ENCODE results near the gene ST6GALNAC4. TPM values are rescaled to one million over a fixed set of nuclear protein-coding genes. Genes with fewer than 3 reads are reported as not detected.

ST6GALNAC4 gene
- total RNA-seq, 1 experiment from 2014 or later: 38.0 TPM

GRCh38 chr9:127955294-127956015 lies 38.6 kb upstream of the ST6GALNAC4 start:
- no TSS peak for BruUV-seq (replicated peaks)
- Histone ChIP-seq H3K4me1 (ENCODE audit: control insufficient read depth, insufficient read depth, low read length) (peaks cover 88% of the 10 kb centered on the region), H3K36me3 (ENCODE audit: control insufficient read depth, insufficient read depth, low read length) (no peaks in the 10 kb centered on the region), H3K27me3 (ENCODE audit: control insufficient read depth, insufficient read depth, low read length) (no peaks in the 10 kb centered on the region), H3K27ac (ENCODE audit: low read length) (peak overlapping the region; percentile 85), H3K9me3 (ENCODE audit: control insufficient read depth, insufficient read depth, low read depth, low read length) (no peaks in the 10 kb centered on the region), H3K4me3 (ENCODE audit: low read depth in 2 of 2, low read length in 2 of 2) (peak overlapping the region in 1 of 2 experiments; percentile 9; a peak in 2 of 4 replicates)
- in situ Hi-C loops (cut with HindIII; ENCODE audit: low pct_unique_long_range_greater_than_20kb, low sequenced_read_pairs): no loop called here
- peak; percentile 82 for ATAC-seq
- ChIA-PET POLR2A (no interaction called here), CTCF (interaction anchor here (1.3 kb wide), 1 partner anchor 71 kb away, joined by 3 read pairs; no protein-coding TSS in a partner anchor)
- intact Hi-C loops (cut with micrococcal nuclease; ENCODE audit: unreplicated experiment): no loop called here
- TF ChIP-seq REST (IDR thresholded peaks at IDR 0.05; ENCODE audit: insufficient read depth in 1 of 2, low read depth in 2 of 2, low read length in 1 of 2) (no peak), TCF7L2 (IDR thresholded peaks at IDR 0.05; ENCODE audit: low read depth, low read length) (no peak), CTCF (IDR thresholded peaks at IDR 0.05) (no peak), SIN3A (IDR thresholded peaks at IDR 0.05; ENCODE audit: borderline replicate concordance, insufficient read depth, low read depth, low read length) (0 out of 2 replicates have a peak, but pooled peaks have one; percentile 53), POLR2AphosphoS5 (IDR thresholded peaks at IDR 0.05; ENCODE audit: low read depth, low read length) (no peak)
- DNase-seq (ENCODE audit: low read depth, low spot score): peak; percentile 91

- CTCF ChIA-PET: interaction anchor here (0.5 to 1.3 kb wide), 2 partner anchors 42 to 72 kb away, joined by 3 to 7 read pairs; no protein-coding TSS in a partner anchor
- peak overlapping the region; percentile 85 for H3K27ac ChIP-seq (ENCODE audit: low read length)
Observed at GRCh38 chr9:127954831-127955293, 38.0 kb upstream of the ST6GALNAC4 start.

More at GRCh38 chr9:127954831-127955293, 38.0 kb upstream of the ST6GALNAC4 start:
- Histone ChIP-seq H3K36me3 (ENCODE audit: control insufficient read depth, insufficient read depth, low read length) (no peaks in the 10 kb centered on the region), H3K9me3 (ENCODE audit: control insufficient read depth, insufficient read depth, low read depth, low read length) (no peaks in the 10 kb centered on the region), H3K4me3 (ENCODE audit: low read depth in 2 of 2, low read length in 2 of 2) (peak overlapping the region in 1 of 2 experiments; percentile 9; a peak in 1 of 4 replicates), H3K27me3 (ENCODE audit: control insufficient read depth, insufficient read depth, low read length) (no peaks in the 10 kb centered on the region), H3K4me1 (ENCODE audit: control insufficient read depth, insufficient read depth, low read length) (peaks cover 88% of the 10 kb centered on the region)
- ATAC-seq (peak; percentile 20), DNase-seq (ENCODE audit: low read depth, low spot score) (no peak)
- intact Hi-C loops (cut with micrococcal nuclease; ENCODE audit: unreplicated experiment) (no loop called here), in situ Hi-C loops (cut with HindIII; ENCODE audit: low pct_unique_long_range_greater_than_20kb, low sequenced_read_pairs) (no loop called here)
- no peak for TF ChIP-seq TCF7L2 (IDR thresholded peaks at IDR 0.05; ENCODE audit: low read depth, low read length)
- BruUV-seq (replicated peaks): no TSS peak
- POLR2A ChIA-PET: no interaction called here

Measured in Panc1 (cell line).